GM21619 (cell line): ENCODE measurements around the gene POU4F1.

Source experiments
- ATAC-seq: cut with Tn5 transposase; IDR thresholded peaks from one replicate; pipeline ENCODE4 v1.9.1; 2021; ENCODE audit not compliant: unreplicated experiment

POU4F1 gene

GRCh38 chr13:78607409-78608251, 4.3 kb upstream of the POU4F1 start:
- no peak for ATAC-seq

- ATAC-seq = no peak
Observed at GRCh38 chr13:78606471-78607408, 3.4 kb upstream of the POU4F1 start.

GRCh38 chr13:78604782-78605611, 1.6 kb upstream of the POU4F1 start:
- ATAC-seq = no peak

GRCh38 chr13:78602561-78603239, 652 bp downstream of the POU4F1 start:
- ATAC-seq = no peak

- no peak for ATAC-seq
Observed at GRCh38 chr13:78601874-78602560, 1.3 kb downstream of the POU4F1 start.

- no peak for ATAC-seq
Observed at GRCh38 chr13:78601124-78601873, 2.1 kb downstream of the POU4F1 start.

GRCh38 chr13:78600280-78600883, 3.0 kb downstream of the POU4F1 start:
- no peak for ATAC-seq

- no peak for ATAC-seq
Observed at GRCh38 chr13:78599645-78600279, 3.6 kb downstream of the POU4F1 start.

- ATAC-seq = no peak
Observed at GRCh38 chr13:78598966-78599644, 4.2 kb downstream of the POU4F1 start.

- no peak for ATAC-seq
Observed at GRCh38 chr13:78598116-78598781, 5.1 kb downstream of the POU4F1 start.

GRCh38 chr13:78597602-78597932, 5.8 kb downstream of the POU4F1 start:
- no peak for ATAC-seq

- ATAC-seq = no peak
Observed at GRCh38 chr13:78596736-78597601, 6.4 kb downstream of the POU4F1 start.

GRCh38 chr13:78596399-78596735, 7.0 kb downstream of the POU4F1 start:
- ATAC-seq = no peak

- ATAC-seq = no peak
Observed at GRCh38 chr13:78595495-78596398, 7.6 kb downstream of the POU4F1 start.

GRCh38 chr13:78594456-78594975, 8.8 kb downstream of the POU4F1 start:
- no peak for ATAC-seq
